Measurements from ENCODE around the gene DRAM1.

DNA sequence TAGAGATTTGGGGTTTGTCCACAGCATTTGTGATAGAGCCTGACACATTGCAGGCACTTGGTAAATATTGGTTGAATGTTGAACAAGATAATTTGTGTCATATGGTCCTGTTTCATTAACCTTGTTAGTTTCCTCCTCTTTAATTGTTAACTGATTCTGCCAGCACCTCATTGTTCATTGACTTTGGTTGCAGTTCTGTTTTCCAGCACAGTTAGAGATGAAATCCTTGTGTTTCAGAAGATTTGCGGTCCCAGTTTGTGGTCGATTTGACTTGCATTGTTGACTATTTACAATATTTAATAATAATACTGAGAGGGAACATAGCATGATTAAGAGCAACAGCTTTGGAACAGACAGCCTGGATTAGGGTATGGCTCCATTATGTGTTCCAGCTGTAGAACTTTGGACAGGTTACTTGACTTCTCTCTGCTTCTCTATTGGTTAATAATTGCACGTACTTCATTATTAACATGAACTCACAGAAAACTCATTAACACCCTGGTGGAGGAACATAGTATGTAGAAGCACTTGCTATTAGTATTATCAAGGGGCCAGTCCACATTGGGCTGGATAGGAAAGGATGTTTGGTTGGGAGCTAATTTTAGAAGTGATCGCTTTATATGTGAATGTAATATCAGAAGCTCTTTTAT, 8.7 kb downstream of the DRAM1 start:
- no peak for TF ChIP-seq POLR2AphosphoS5 (IDR thresholded peaks at IDR 0.05; ENCODE audit: low read depth, low read length)
- no peak for TF ChIP-seq POLR2A (IDR thresholded peaks at IDR 0.05; ENCODE audit: low read depth, low read length)

Data from GM12892 (cell line).